ENCODE data around the gene SSC5D. TPM values are rescaled to one million over a fixed set of nuclear protein-coding genes. Genes with fewer than 3 reads are reported as not detected.

The SSC5D gene
- total and polyA plus RNA-seq, 2 experiments from 2014 or later: 10.0 to 12.6 TPM

GRCh38 chr19:55486043-55486970, 1.9 kb upstream of the SSC5D start:
- Histone ChIP-seq H3F3A (ENCODE audit: insufficient read depth) (peaks cover 12% of the 10 kb centered on the region), H2AFZ (no peak overlapping the region), H3K4me1 (ENCODE audit: insufficient read depth) (peaks cover 24% of the 10 kb centered on the region), H3K36me3 (ENCODE audit: low read depth) (no peaks in the 10 kb centered on the region), H4K20me1 (ENCODE audit: insufficient read depth) (no peaks in the 10 kb centered on the region), H3K9ac (peak overlapping the region; percentile 86), H3K27ac (peak overlapping the region; percentile 97), H3K9me3 (ENCODE audit: low read depth) (no peaks in the 10 kb centered on the region), H3K9me2 (ENCODE audit: insufficient read depth) (no peaks in the 10 kb centered on the region), H3K4me2 (ENCODE audit: unreplicated experiment) (peak overlapping the region; percentile 93), H3K27me3 (replicated peaks; ENCODE audit: insufficient read depth) (no peaks in the 10 kb centered on the region), H3K4me3 (peak overlapping the region; percentile 80), H3K79me2 (ENCODE audit: insufficient read depth) (peaks cover 9% of the 10 kb centered on the region; the same call in 1 of the 2 replicates)
- TF ChIP-seq EZH2 (IDR thresholded peaks at IDR 0.05; ENCODE audit: insufficient read depth, poor library complexity, severe bottlenecking) (no peak), EZH2phosphoT487 (IDR thresholded peaks at IDR 0.05; ENCODE audit: insufficient read depth, low read depth) (no peak)
- DNase-seq: peak; percentile 81
- in situ Hi-C loops (cut with MboI): no loop called here
- 40 to 41% methylated on average over 29 to 45 of the region's 53 CpGs for WGBS, 2 experiments (ENCODE audit: low coverage in 1 of 2, low lambda C conversion rate in 2 of 2, missing lambda C conversion rate in 2 of 2)

- peak overlapping the region; percentile 34 for H2AFZ ChIP-seq
- 1 to 4% methylated on average over 26 to 27 of the region's 27 CpGs for WGBS, 2 experiments (ENCODE audit: low coverage in 1 of 2, low lambda C conversion rate in 2 of 2, missing lambda C conversion rate in 2 of 2)
Observed at GRCh38 chr19:55486971-55487923, 989 bp upstream of the SSC5D start.

GRCh38 chr19:55488986-55489710, 912 bp downstream of the SSC5D start:
- Histone ChIP-seq H3K36me3 (ENCODE audit: low read depth) (no peaks in the 10 kb centered on the region), H3K4me3 (peak overlapping the region; percentile 33), H3K9me2 (ENCODE audit: insufficient read depth) (no peaks in the 10 kb centered on the region), H3K27ac (no peak overlapping the region), H4K20me1 (ENCODE audit: insufficient read depth) (no peaks in the 10 kb centered on the region), H3K27me3 (replicated peaks; ENCODE audit: insufficient read depth) (no peaks in the 10 kb centered on the region), H3K4me2 (ENCODE audit: unreplicated experiment) (peak overlapping the region; percentile 20), H3F3A (ENCODE audit: insufficient read depth) (peaks cover 12% of the 10 kb centered on the region), H3K4me1 (ENCODE audit: insufficient read depth) (peaks cover 33% of the 10 kb centered on the region), H3K9ac (peak overlapping the region; percentile 71; the same call in 1 of the 2 replicates), H3K79me2 (ENCODE audit: insufficient read depth) (peaks cover 6% of the 10 kb centered on the region; the same call in 1 of the 2 replicates), H2AFZ (no peak overlapping the region), H3K9me3 (ENCODE audit: low read depth) (no peaks in the 10 kb centered on the region)
- in situ Hi-C loops (cut with MboI): no loop called here
- TF ChIP-seq EZH2 (IDR thresholded peaks at IDR 0.05; ENCODE audit: insufficient read depth, poor library complexity, severe bottlenecking) (no peak), EZH2phosphoT487 (IDR thresholded peaks at IDR 0.05; ENCODE audit: insufficient read depth, low read depth) (no peak)
- WGBS, 2 experiments (ENCODE audit: low coverage in 1 of 2, low lambda C conversion rate in 2 of 2, missing lambda C conversion rate in 2 of 2): 49 to 60% methylated on average over 22 to 33 of the region's 36 CpGs
- DNase-seq: no peak

More at GRCh38 chr19:55486971-55487923, 989 bp upstream of the SSC5D start:
- no peaks in the 10 kb centered on the region for H3K9me2 ChIP-seq (ENCODE audit: insufficient read depth)
- no peaks in the 10 kb centered on the region for H3K27me3 ChIP-seq (replicated peaks; ENCODE audit: insufficient read depth)
- peak overlapping the region; percentile 86 for H3K9ac ChIP-seq
- H3K27ac ChIP-seq: peak overlapping the region; percentile 97
- H3K9me3 ChIP-seq (ENCODE audit: low read depth): no peaks in the 10 kb centered on the region
- H3K36me3 ChIP-seq (ENCODE audit: low read depth): no peaks in the 10 kb centered on the region
- H3K4me2 ChIP-seq (ENCODE audit: unreplicated experiment): peak overlapping the region; percentile 93
- peak overlapping the region; percentile 80 for H3K4me3 ChIP-seq
- DNase-seq: peak; percentile 97
- in situ Hi-C loops (cut with MboI): no loop called here
- TF ChIP-seq EZH2phosphoT487 (IDR thresholded peaks at IDR 0.05; ENCODE audit: insufficient read depth, low read depth): no peak
- no peak for TF ChIP-seq EZH2 (IDR thresholded peaks at IDR 0.05; ENCODE audit: insufficient read depth, poor library complexity, severe bottlenecking)
- peaks cover 24% of the 10 kb centered on the region for H3K4me1 ChIP-seq (ENCODE audit: insufficient read depth)
- no peaks in the 10 kb centered on the region for H4K20me1 ChIP-seq (ENCODE audit: insufficient read depth)
- H3F3A ChIP-seq (ENCODE audit: insufficient read depth): peaks cover 12% of the 10 kb centered on the region
- H3K79me2 ChIP-seq (ENCODE audit: insufficient read depth): peaks cover 9% of the 10 kb centered on the region; the same call in 1 of the 2 replicates

All from GM23248 (cell line).